ENCODE results near the gene RASIP1.

Gene RASIP1

DNA sequence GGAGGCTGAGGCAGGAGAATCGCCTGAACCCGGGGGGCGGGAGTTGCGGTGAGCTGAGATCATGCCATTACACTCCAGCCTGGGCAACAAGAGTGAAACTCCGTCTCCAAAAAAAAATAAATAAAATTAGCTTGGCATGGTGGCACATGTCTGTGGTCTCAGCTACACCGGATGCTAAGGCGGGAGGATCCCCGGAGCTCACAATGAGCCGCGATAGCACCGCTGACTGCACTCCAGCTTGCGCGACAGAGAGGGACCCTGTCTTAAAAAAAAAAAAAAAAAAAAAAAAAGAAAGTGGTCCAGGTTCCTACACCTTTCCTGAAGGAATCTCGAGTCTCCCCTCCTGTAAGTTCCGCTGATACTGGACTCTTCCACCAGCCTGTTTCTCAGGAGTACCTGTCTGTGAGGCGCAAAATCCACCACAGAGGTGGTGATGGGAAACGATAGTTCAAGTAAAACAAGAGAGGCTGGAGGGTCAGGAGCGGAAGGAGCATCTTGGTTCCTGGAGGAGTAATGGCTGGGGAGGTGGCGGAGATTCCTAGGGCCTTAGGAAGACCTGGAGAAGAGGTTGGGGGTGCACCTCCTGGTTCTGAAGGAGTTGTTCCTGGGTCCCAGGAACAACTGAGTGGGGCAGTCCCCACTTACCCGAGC, 11.6 kb upstream of the RASIP1 start:
- Histone ChIP-seq H3K36me3 (ENCODE audit: control insufficient read depth, insufficient read depth, low read length) (no peaks in the 10 kb centered on the region), H3K27me3 (replicated peaks; ENCODE audit: control insufficient read depth, insufficient read depth, low read length) (no peaks in the 10 kb centered on the region; the same call in 1 of the 2 replicates), H3K4me3 (replicated peaks; ENCODE audit: low read depth, low read length) (peak overlapping the region; percentile 43)
- TF ChIP-seq, protein P1, sequence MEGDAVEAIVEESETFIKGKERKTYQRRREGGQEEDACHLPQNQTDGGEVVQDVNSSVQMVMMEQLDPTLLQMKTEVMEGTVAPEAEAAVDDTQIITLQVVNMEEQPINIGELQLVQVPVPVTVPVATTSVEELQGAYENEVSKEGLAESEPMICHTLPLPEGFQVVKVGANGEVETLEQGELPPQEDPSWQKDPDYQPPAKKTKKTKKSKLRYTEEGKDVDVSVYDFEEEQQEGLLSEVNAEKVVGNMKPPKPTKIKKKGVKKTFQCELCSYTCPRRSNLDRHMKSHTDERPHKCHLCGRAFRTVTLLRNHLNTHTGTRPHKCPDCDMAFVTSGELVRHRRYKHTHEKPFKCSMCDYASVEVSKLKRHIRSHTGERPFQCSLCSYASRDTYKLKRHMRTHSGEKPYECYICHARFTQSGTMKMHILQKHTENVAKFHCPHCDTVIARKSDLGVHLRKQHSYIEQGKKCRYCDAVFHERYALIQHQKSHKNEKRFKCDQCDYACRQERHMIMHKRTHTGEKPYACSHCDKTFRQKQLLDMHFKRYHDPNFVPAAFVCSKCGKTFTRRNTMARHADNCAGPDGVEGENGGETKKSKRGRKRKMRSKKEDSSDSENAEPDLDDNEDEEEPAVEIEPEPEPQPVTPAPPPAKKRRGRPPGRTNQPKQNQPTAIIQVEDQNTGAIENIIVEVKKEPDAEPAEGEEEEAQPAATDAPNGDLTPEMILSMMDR (IDR thresholded peaks at IDR 0.05; ENCODE audit: insufficient read depth, low read length, poor library complexity, severe bottlenecking): no peak
- no peak for DNase-seq (ENCODE audit: extremely low read depth, insufficient read length)

DNA sequence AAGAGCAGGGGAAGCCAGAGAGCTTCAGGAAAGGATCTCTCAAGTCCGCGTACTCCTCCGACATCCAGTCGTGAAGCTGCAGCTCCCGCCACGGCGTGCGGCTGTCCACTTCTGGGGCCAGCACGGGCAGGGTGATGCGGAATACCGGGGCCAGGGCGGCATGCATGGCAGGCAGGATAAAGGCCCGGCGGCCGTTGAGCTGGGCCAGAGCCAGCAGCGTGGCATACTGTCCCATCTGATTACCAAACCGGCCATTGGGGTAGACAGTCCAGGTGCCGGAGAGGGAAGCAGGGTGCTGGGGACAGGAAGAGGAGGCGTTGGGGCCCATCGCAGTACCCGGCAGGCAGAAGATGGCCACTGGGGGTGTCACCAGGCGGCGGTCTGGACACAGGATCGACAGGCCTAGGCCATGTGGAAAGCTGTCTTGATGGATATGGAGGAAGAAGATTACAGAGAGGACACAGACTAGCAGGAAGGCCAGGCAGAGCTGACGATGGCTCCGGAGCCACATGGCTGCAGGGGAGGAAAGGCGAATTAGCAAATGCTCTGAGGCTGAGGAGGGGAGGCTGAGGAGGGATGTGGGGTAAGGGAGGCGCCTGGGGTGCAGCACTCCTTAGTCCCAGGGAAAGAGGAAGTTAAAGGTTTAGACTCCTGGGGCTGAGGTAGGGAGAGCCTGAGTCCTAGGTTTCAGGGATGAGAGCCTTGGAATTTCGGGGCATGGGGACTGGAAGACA, 10.5 kb upstream of the RASIP1 start:
- no peak overlapping the region for H3K4me3 ChIP-seq (replicated peaks; ENCODE audit: low read depth, low read length)
- no peak for DNase-seq (ENCODE audit: extremely low read depth, insufficient read length)
- TF ChIP-seq, protein P1 (IDR thresholded peaks at IDR 0.05; ENCODE audit: insufficient read depth, low read length, poor library complexity, severe bottlenecking): no peak
- H3K27me3 ChIP-seq (replicated peaks; ENCODE audit: control insufficient read depth, insufficient read depth, low read length): no peaks in the 10 kb centered on the region; the same call in 1 of the 2 replicates
- H3K36me3 ChIP-seq (ENCODE audit: control insufficient read depth, insufficient read depth, low read length): no peaks in the 10 kb centered on the region

DNA sequence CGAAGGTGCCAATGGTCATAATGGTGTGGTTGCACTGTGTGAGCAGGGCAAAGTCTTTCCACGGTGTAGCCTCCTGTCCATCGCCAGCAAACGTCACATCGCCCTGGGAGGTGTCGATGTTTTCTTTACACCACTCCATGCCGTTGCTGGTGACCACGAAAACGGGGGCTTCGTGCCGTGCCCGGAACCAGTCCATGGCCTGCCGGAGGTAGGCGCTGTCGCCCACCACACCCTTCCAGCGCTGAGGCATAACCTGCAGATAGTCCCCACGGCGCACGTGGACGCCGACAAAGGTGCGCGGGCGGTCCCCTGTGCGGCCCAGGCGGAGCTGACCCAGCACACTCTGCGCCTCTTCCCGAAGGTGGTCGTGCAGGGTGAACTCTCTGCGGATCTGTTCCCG, 9.9 kb upstream of the RASIP1 start:
- DNase-seq (ENCODE audit: extremely low read depth, insufficient read length): no peak
- Histone ChIP-seq H3K27me3 (replicated peaks; ENCODE audit: control insufficient read depth, insufficient read depth, low read length) (no peaks in the 10 kb centered on the region; the same call in 1 of the 2 replicates), H3K36me3 (ENCODE audit: control insufficient read depth, insufficient read depth, low read length) (no peaks in the 10 kb centered on the region), H3K4me3 (replicated peaks; ENCODE audit: low read depth, low read length) (no peak overlapping the region)
- TF ChIP-seq, protein P1 (IDR thresholded peaks at IDR 0.05; ENCODE audit: insufficient read depth, low read length, poor library complexity, severe bottlenecking): no peak

DNA sequence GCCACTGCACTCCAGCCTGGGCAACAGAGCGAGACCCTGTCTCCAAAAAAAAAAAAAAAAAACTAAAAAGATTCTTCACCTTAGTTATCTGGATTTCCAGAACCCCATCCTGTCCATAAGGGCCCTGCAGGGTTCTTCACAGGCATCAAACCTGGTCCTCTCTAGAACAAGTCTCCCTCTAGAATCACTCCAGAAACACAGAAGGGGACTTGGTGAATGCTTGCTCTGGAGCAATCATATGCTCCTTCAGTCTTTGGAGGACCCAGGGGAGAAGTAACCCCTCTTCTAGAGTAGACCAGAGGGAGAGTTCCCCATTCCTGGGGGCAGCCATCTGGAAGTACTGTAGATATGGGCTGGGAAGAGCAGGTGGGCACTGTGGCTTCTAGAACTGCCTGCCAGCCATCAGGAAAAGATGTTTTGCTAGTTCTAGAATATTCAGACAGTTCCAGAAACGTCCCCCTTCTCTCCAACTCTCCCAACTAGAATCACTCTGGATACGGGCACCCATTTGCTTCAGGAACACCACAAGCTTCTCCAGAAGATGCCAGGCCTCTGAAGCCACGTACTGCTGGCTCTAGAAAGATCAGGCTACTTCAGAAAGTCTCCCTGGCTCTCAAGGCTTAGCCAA, 9.3 kb upstream of the RASIP1 start:
- Histone ChIP-seq H3K27me3 (replicated peaks; ENCODE audit: control insufficient read depth, insufficient read depth, low read length) (no peaks in the 10 kb centered on the region; the same call in 1 of the 2 replicates), H3K36me3 (ENCODE audit: control insufficient read depth, insufficient read depth, low read length) (no peaks in the 10 kb centered on the region), H3K4me3 (replicated peaks; ENCODE audit: low read depth, low read length) (no peak overlapping the region)
- no peak for DNase-seq (ENCODE audit: extremely low read depth, insufficient read length)
- TF ChIP-seq, protein P1 (IDR thresholded peaks at IDR 0.05; ENCODE audit: insufficient read depth, low read length, poor library complexity, severe bottlenecking): no peak

DNA sequence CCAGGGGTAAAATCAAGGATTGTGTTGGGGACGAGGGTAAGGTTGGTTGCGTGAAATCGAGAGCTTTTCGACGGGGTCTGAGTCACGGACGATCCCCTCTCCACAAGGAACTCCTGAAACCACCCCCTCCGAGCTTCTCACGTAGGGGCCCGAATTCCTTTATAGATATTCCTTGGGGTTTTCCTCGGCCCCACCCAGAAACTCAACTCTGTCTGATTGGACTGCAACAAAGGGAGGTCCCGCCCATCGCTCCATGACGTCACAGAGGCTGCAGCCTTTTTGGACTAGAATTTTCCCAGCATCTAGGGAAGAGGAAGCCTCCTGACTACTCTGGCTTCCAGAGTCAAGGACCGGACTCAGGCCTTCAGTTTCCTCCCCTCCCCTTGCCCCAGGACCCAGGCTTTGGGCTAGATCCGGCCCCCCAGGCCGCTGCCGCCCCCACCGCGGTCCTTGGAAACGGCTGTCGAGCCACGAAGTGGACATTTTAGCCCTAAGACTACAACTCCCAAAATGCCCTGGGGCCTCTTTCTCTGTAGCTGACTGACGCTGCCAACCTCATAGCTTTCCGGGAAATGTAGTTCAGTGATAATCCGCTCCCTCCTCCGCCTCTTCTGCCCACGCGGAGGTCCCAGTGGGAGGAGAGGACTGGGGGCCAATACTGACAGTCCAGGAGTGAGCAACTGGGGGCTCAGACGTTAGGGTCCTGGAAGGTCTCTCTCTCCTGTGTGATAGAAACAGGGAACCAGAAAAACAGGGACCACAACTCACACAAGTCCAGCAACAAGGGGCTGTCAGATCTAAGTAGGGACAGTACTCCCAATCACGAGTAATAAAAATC, 6.5 kb upstream of the RASIP1 start, which contains the start of gene IZUMO1:
Gene IZUMO1, minus strand, starts transcription at position 172 of the 838 bp plus-strand sequence. CDS start 1,050 bp downstream, outside the sequence.
- no peaks in the 10 kb centered on the region for H3K36me3 ChIP-seq (ENCODE audit: control insufficient read depth, insufficient read depth, low read length)
- TF ChIP-seq, protein P1 (IDR thresholded peaks at IDR 0.05; ENCODE audit: insufficient read depth, low read length, poor library complexity, severe bottlenecking): no peak
- H3K4me3 ChIP-seq (replicated peaks; ENCODE audit: low read depth, low read length): peak within 1 kb of the TSS; percentile 41
- peak; percentile 52 for DNase-seq (ENCODE audit: extremely low read depth, insufficient read length)
- H3K27me3 ChIP-seq (replicated peaks; ENCODE audit: control insufficient read depth, insufficient read depth, low read length): no peaks in the 10 kb centered on the region

Measured in GM06990 (cell line).